Karpas-422 (cell line): ENCODE measurements around the gene PCSK6. TPM values are rescaled to one million over a fixed set of nuclear protein-coding genes. Genes with fewer than 3 reads are reported as not detected.
"Not testable (repeated sequence)": the region's sequence is repeated elsewhere in the genome, so short reads cannot be mapped to it uniquely, and the experiment has no call there.

Experiments used
- DNase-seq: peaks from one replicate; pipeline ENCODE4 v3.0.0-alpha.2; 2015
- H2AFZ ChIP-seq: fragments of 200-600 bp; sonication (generic); 2 replicates; pipeline ENCODE4 v1.6.1; 2014; ENCODE audit warnings: antibody characterized with exemption, low read length, mixed read lengths
- H3K27ac ChIP-seq: fragments of 200-600 bp; sonication (generic); 2 replicates; pipeline ENCODE4 v1.5.1; 2014; ENCODE audit warnings: mild to moderate bottlenecking, low read length, moderate library complexity
- H3K27me3 ChIP-seq: fragments of 200-600 bp; sonication (generic); 2 replicates; pipeline ENCODE4 v1.6.1; 2014; ENCODE audit warnings: low read length, mixed read lengths
- H3K36me3 ChIP-seq: fragments of 200-600 bp; sonication (generic); 2 replicates; pipeline ENCODE4 v1.6.1; 2014; ENCODE audit warnings: low read length, mixed read lengths; ENCODE audit not compliant: insufficient read depth
- H3K4me1 ChIP-seq: fragments of 200-600 bp; sonication (generic); 2 replicates; pipeline ENCODE4 v1.6.1; 2014; ENCODE audit warnings: mild to moderate bottlenecking, low read length, mixed read lengths
- H3K4me2 ChIP-seq: fragments of 200-600 bp; sonication (generic); 2 replicates; pipeline ENCODE4 v1.6.1; 2014; ENCODE audit warnings: low read length, low read depth, mild to moderate bottlenecking; ENCODE audit not compliant: poor library complexity, severe bottlenecking
- H3K4me3 ChIP-seq: fragments of 200-600 bp; sonication (generic); 2 replicates; pipeline ENCODE4 v1.5.1; 2014; ENCODE audit warnings: mild to moderate bottlenecking, antibody characterized with exemption, low read length, mixed read lengths
- H3K79me2 ChIP-seq: fragments of 200-600 bp; sonication (generic); 2 replicates; pipeline ENCODE4 v1.6.1; 2014; ENCODE audit warnings: mild to moderate bottlenecking, low read length, mixed read lengths
- H3K9ac ChIP-seq: fragments of 200-600 bp; sonication (generic); 2 replicates; pipeline ENCODE4 v1.6.0; 2014; ENCODE audit warnings: low read length
- H3K9me2 ChIP-seq: fragments of 200-600 bp; sonication (generic), shearing (Covaris generic); replicated peaks from 2 replicates; pipeline ENCODE4 v1.6.0; 2014; ENCODE audit warnings: mild to moderate bottlenecking, low read length, moderate library complexity; ENCODE audit not compliant: insufficient read depth
- H3K9me3 ChIP-seq: fragments of 300-700, 200-600 bp; sonication (generic); 2 replicates; pipeline ENCODE4 v1.6.1; 2014; ENCODE audit warnings: low read length, mixed read lengths
- H4K20me1 ChIP-seq: fragments of 200-600 bp; sonication (generic); 2 replicates; pipeline ENCODE4 v1.6.1; 2014; ENCODE audit warnings: mild to moderate bottlenecking, antibody characterized with exemption, low read length, low read depth; ENCODE audit not compliant: insufficient read depth
- total RNA-seq: library from RNA; depleted of rRNA; stranded (reverse); fragments of >200 nt; shearing (Covaris generic); gene quantifications from 2 replicates; pipeline ENCODE4 v1.2.3, GENCODE V29; 2014; ENCODE audit warnings: low replicate concordance

Gene PCSK6
- total RNA-seq, 1 experiment from 2014 or later: 0.19 TPM

DNA sequence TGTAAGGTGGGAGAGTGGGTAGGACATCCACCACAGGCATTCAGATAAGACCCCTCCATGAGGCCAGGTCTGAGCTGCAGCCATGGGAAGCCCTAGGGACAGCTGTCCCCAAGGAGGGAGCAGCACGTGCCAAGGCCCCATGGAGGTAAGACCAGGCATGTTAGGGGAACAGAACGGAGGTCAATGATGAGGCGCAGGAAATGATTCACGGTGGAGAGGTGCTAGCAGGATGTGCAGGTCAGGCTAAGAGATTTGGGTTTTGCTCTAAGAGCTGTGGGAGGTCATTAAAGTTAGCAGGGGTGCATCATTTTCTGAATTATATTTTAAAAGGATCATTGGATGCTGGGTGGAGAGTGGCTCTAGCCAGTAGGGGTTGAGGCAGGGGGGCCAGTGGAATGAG is 128.1 kb downstream of the PCSK6 start:
- no peak for DNase-seq
- Histone ChIP-seq H4K20me1 (no peaks in the 10 kb centered on the region), H3K4me3 (no peak overlapping the region), H3K9ac (no peak overlapping the region), H2AFZ (no peak overlapping the region), H3K9me2 (no peaks in the 10 kb centered on the region), H3K4me2 (no peak overlapping the region), H3K4me1 (no peaks in the 10 kb centered on the region), H3K27me3 (no peaks in the 10 kb centered on the region), H3K36me3 (no peaks in the 10 kb centered on the region), H3K9me3 (no peaks in the 10 kb centered on the region), H3K79me2 (no peaks in the 10 kb centered on the region), H3K27ac (no peak overlapping the region)

DNA sequence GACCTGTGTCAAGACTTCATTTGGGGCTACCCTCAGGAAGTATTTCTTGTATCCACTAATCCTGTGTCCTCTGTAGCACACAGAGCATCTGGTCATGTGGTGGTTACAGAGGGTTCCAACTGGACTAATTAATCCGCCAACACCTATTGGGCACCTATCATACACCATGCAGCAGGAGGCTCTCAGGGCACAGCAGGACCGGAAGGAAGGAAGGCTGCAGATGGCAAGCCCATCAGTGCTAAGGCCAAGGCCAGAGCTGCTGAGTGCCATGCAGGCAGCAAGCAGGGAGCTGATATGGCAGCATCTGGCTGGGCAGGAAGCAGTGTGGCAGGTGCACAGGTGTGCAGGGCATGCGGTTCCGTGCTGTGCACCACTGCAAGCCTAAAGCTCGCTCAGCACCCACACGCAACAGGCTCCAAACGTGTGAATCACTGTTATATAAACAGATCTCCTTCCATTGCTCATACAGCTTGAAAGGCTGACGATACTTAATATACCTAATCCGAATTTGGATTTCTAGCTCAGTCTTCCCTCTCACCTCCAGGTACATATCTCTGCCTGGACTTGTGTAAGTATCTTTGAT is 130.1 kb downstream of the PCSK6 start:
- H3K4me2 ChIP-seq: no peak overlapping the region
- no peaks in the 10 kb centered on the region for H3K9me3 ChIP-seq
- no peaks in the 10 kb centered on the region for H3K79me2 ChIP-seq
- H3K9me2 ChIP-seq: no peaks in the 10 kb centered on the region
- no peak for DNase-seq
- H3K4me3 ChIP-seq: no peak overlapping the region
- H3K4me1 ChIP-seq: no peaks in the 10 kb centered on the region
- H4K20me1 ChIP-seq: no peaks in the 10 kb centered on the region
- H3K27me3 ChIP-seq: no peaks in the 10 kb centered on the region
- H2AFZ ChIP-seq: no peak overlapping the region
- H3K27ac ChIP-seq: no peak overlapping the region
- H3K9ac ChIP-seq: no peak overlapping the region
- no peaks in the 10 kb centered on the region for H3K36me3 ChIP-seq

GRCh38 chr15:101358895-101359294 is 130.6 kb downstream of the PCSK6 start:
- Histone ChIP-seq H2AFZ (no peak overlapping the region), H3K4me2 (no peak overlapping the region), H4K20me1 (no peaks in the 10 kb centered on the region), H3K9me3 (no peaks in the 10 kb centered on the region), H3K27me3 (no peaks in the 10 kb centered on the region), H3K27ac (no peak overlapping the region), H3K36me3 (no peaks in the 10 kb centered on the region), H3K79me2 (no peaks in the 10 kb centered on the region), H3K4me3 (no peak overlapping the region), H3K4me1 (no peaks in the 10 kb centered on the region), H3K9ac (no peak overlapping the region), H3K9me2 (no peaks in the 10 kb centered on the region)
- no peak for DNase-seq

GRCh38 chr15:101357885-101358284 is 131.6 kb downstream of the PCSK6 start:
- no peaks in the 10 kb centered on the region for H4K20me1 ChIP-seq
- no peak overlapping the region for H3K27ac ChIP-seq
- no peak overlapping the region for H3K4me2 ChIP-seq
- H3K9me2 ChIP-seq: no peaks in the 10 kb centered on the region
- H3K27me3 ChIP-seq: no peaks in the 10 kb centered on the region
- H3K36me3 ChIP-seq: no peaks in the 10 kb centered on the region
- no peak overlapping the region for H2AFZ ChIP-seq
- no peaks in the 10 kb centered on the region for H3K79me2 ChIP-seq
- no peak overlapping the region for H3K9ac ChIP-seq
- H3K4me1 ChIP-seq: no peaks in the 10 kb centered on the region
- H3K9me3 ChIP-seq: no peaks in the 10 kb centered on the region
- H3K4me3 ChIP-seq: no peak overlapping the region
- no peak for DNase-seq

DNA sequence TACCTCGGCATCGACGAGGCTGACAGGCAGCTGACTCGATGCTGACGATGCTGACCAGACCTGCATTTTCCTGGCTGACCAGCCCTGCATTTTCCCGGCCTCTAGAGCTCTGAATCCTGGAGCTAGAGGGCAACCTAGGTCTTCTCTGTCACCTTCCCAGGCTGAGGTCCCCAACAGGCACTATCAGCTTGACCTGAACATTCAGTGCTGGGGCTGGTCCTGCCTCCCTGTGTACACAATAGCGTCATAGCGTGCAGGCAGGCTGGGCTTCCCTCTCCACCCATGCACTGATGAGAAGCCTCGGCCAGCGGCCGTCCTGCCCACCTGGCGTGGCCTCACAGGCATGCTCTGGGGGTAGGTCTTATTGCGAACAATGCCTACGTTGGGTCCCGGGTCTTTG is 132.2 kb downstream of the PCSK6 start:
- H3K9ac ChIP-seq: no peak overlapping the region
- H3K27ac ChIP-seq: no peak overlapping the region
- H3K4me1 ChIP-seq: no peaks in the 10 kb centered on the region
- no peaks in the 10 kb centered on the region for H3K9me3 ChIP-seq
- no peak for DNase-seq
- no peaks in the 10 kb centered on the region for H3K36me3 ChIP-seq
- no peak overlapping the region for H3K4me3 ChIP-seq
- H4K20me1 ChIP-seq: no peaks in the 10 kb centered on the region
- no peak overlapping the region for H3K4me2 ChIP-seq
- H3K27me3 ChIP-seq: no peaks in the 10 kb centered on the region
- H3K79me2 ChIP-seq: no peaks in the 10 kb centered on the region
- no peaks in the 10 kb centered on the region for H3K9me2 ChIP-seq
- no peak overlapping the region for H2AFZ ChIP-seq

GRCh38 chr15:101356512-101357172 is 132.9 kb downstream of the PCSK6 start:
- H3K79me2 ChIP-seq, H2AFZ ChIP-seq, H3K9ac ChIP-seq, H3K9me2 ChIP-seq, H4K20me1 ChIP-seq, H3K36me3 ChIP-seq, H3K4me1 ChIP-seq, DNase-seq, H3K4me3 ChIP-seq, H3K27ac ChIP-seq, H3K27me3 ChIP-seq, H3K9me3 ChIP-seq, H3K4me2 ChIP-seq: not testable (repeated sequence)

GRCh38 chr15:101355678-101356464 is 133.6 kb downstream of the PCSK6 start:
- Histone ChIP-seq H2AFZ (no peak overlapping the region), H3K9ac (no peak overlapping the region), H3K79me2 (no peaks in the 10 kb centered on the region), H3K27ac (no peak overlapping the region), H3K36me3 (no peaks in the 10 kb centered on the region), H3K4me2 (no peak overlapping the region), H4K20me1 (no peaks in the 10 kb centered on the region), H3K9me3 (no peaks in the 10 kb centered on the region), H3K4me3 (no peak overlapping the region), H3K27me3 (no peaks in the 10 kb centered on the region), H3K4me1 (no peaks in the 10 kb centered on the region), H3K9me2 (no peaks in the 10 kb centered on the region)
- no peak for DNase-seq

DNA sequence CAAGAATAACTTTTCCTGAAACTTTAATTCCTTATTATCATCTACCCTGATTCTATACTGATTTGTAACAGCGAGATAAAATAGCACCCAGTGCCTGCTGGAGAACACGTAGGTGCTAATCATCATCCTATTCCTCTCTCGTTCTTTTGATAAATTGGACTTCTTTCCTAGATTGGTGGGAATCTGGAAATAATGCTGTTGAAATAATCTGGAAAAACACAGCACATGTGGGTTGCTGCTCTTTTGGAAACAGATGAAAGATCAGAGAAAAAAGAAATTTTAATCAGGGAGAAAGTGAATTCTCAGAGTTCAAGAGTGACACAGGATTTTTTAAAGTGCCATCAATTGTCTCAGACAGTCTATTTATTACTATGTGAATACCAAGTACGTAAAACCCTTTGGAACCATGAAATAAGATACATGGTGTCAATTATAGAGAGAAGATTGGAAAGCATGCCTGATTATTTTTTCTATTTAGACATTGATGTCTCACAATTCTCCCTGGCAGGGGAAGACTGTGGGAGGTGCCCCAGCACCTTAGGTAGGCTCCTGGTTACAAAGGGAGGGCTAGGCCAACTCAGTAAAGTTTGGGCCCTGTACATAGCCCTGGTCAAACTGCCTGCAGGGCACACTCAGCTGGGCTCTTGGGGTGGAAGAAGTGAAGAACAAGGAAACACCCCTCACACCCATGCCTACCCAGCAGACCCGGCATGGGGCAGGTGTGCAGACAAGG is 134.4 kb downstream of the PCSK6 start:
- H3K27ac ChIP-seq: no peak overlapping the region
- H3K9ac ChIP-seq: no peak overlapping the region
- H3K4me2 ChIP-seq: no peak overlapping the region
- H3K4me3 ChIP-seq: no peak overlapping the region
- H3K9me3 ChIP-seq: no peaks in the 10 kb centered on the region
- H3K4me1 ChIP-seq: no peaks in the 10 kb centered on the region
- DNase-seq: no peak
- H3K79me2 ChIP-seq: no peaks in the 10 kb centered on the region
- no peaks in the 10 kb centered on the region for H3K27me3 ChIP-seq
- no peaks in the 10 kb centered on the region for H3K9me2 ChIP-seq
- no peaks in the 10 kb centered on the region for H3K36me3 ChIP-seq
- H2AFZ ChIP-seq: no peak overlapping the region
- H4K20me1 ChIP-seq: no peaks in the 10 kb centered on the region
